A172 (cell line): ENCODE results near the gene OR9G4. TPM values are rescaled to one million over a fixed set of nuclear protein-coding genes. Genes with fewer than 3 reads are reported as not detected.

Experiments used
- total RNA-seq: library from RNA; depleted of rRNA; stranded (reverse); fragments of >200 nt; shearing (Covaris generic); gene quantifications from 2 replicates; pipeline ENCODE4 v1.2.3, GENCODE V29; 2014; rRNA removed

Gene OR9G4
- total RNA-seq, 1 experiment from 2014 or later: not detected

Other genes starting within 250 kb of the OR9G4 start
- gene OR5M11, start 205.4 kb downstream of the OR9G4 start, total RNA-seq: not detected in 2 replicates
- gene OR5M10, start 171.0 kb downstream of the OR9G4 start, total RNA-seq: not detected in 2 replicates
- not detected in 2 replicates for gene OR5M1, start 133.8 kb downstream of the OR9G4 start, total RNA-seq
- not detected in 2 replicates for gene OR5AP2, start 106.3 kb downstream of the OR9G4 start, total RNA-seq
- not detected in 2 replicates for gene OR5AR1, start 85.0 kb downstream of the OR9G4 start, total RNA-seq
- not detected in 2 replicates for gene OR9G1, start 49.6 kb downstream of the OR9G4 start, total RNA-seq
- gene OR5AK2, start 240.2 kb upstream of the OR9G4 start, total RNA-seq: not detected in 2 replicates